ENCODE data around the gene PKP3. TPM values are rescaled to one million over a fixed set of nuclear protein-coding genes. Genes with fewer than 3 reads are reported as not detected.
"Not testable (repeated sequence)": the region's sequence is repeated elsewhere in the genome, so short reads cannot be mapped to it uniquely, and the experiment has no call there.

Gene PKP3
- total RNA-seq (under 1 TPM in 1 of 2 experiments, not detected in 1; 0.60 TPM), total RNA-seq (0 to 0.57 (median 0) reads per million in 172 experiments)
- 0.32 TPM for polyA plus RNA-seq (2013, experiment 1 of 2)
- polyA plus RNA-seq (2013, experiment 2 of 2) = 0.07 TPM

- no peak for TF ChIP-seq CTCF (IDR thresholded peaks at IDR 0.05)
- Histone ChIP-seq H3K27me3 (ENCODE audit: control insufficient read depth in 1 of 2, insufficient read depth in 2 of 2, low read length in 2 of 2) (no peaks in the 10 kb centered on the region), H3K27ac (ENCODE audit: low read depth in 1 of 2, low read length in 2 of 2) (no peak within 1 kb of the TSS), H3K4me1 (ENCODE audit: insufficient read depth, low read length) (peaks cover 15% of the 10 kb centered on the region), H3K36me3 (ENCODE audit: insufficient read depth, low read length) (no peaks in the 10 kb centered on the region), H3K9me3 (ENCODE audit: control insufficient read depth in 1 of 2, insufficient read depth in 1 of 2, low read length in 2 of 2) (no peaks in the 10 kb centered on the region), H3K4me3 (ENCODE audit: low read length) (no peak within 1 kb of the TSS)
- no peak for DNase-seq
- Mint-ChIP-seq H3K4me3 (peak within 1 kb of the TSS; percentile 42), H3K36me3 (ENCODE audit: low read depth) (no peaks in the 10 kb centered on the region), H3K9me3 (no peaks in the 10 kb centered on the region), H3K27ac (no peak within 1 kb of the TSS), H3K4me1 (ENCODE audit: low read depth) (no peaks in the 10 kb centered on the region), H3K27me3 (peaks cover 9% of the 10 kb centered on the region)
- intact Hi-C loops (cut with DNase I, micrococcal nuclease) = no loop called here
- POLR2A ChIA-PET = no interaction called here
- no peak for ATAC-seq (ENCODE audit: poor library complexity)
- CTCF ChIA-PET = no interaction called here
These were observed at the start of gene PKP3 for GRCh38 chr11:394034-394857. TSS of gene PKP3 (plus strand) at chr11:394209. CDS start at chr11:394293, 84 bp downstream.

- H3K27ac Mint-ChIP-seq = no peak overlapping the region
- Histone ChIP-seq H3K9me3 (ENCODE audit: control insufficient read depth in 1 of 2, insufficient read depth in 1 of 2, low read length in 2 of 2) (peaks cover 0 to 10% of the 10 kb centered on the region in 2 experiments), H3K27me3 (ENCODE audit: control insufficient read depth in 1 of 2, insufficient read depth in 2 of 2, low read length in 2 of 2) (no peaks in the 10 kb centered on the region), H3K27ac (ENCODE audit: low read depth in 1 of 2, low read length in 2 of 2) (no peak overlapping the region), H3K36me3 (ENCODE audit: insufficient read depth, low read length) (no peaks in the 10 kb centered on the region), H3K4me3 (ENCODE audit: low read length) (no peak overlapping the region), H3K4me1 (ENCODE audit: insufficient read depth, low read length) (peaks cover 3% of the 10 kb centered on the region)
- DNase-seq (no peak), ATAC-seq (ENCODE audit: poor library complexity) (no peak)
- POLR2A ChIA-PET = interaction anchor here (1.6 kb wide), 1 partner anchor 10 kb away, joined by 7 read pairs; no protein-coding TSS in a partner anchor
- no peaks in the 10 kb centered on the region for H3K36me3 Mint-ChIP-seq (ENCODE audit: low read depth)
- CTCF ChIA-PET = interaction anchor here (1.3 kb wide), 1 partner anchor 40 kb away, joined by 3 read pairs; no protein-coding TSS in a partner anchor
- H3K4me3 Mint-ChIP-seq = no peak overlapping the region
- peaks cover 11% of the 10 kb centered on the region for H3K4me1 Mint-ChIP-seq (ENCODE audit: low read depth)
- TF ChIP-seq CTCF (IDR thresholded peaks at IDR 0.05) = no peak
- no peaks in the 10 kb centered on the region for H3K27me3 Mint-ChIP-seq
- intact Hi-C loops (cut with DNase I, micrococcal nuclease) = no loop called here
- H3K9me3 Mint-ChIP-seq = no peaks in the 10 kb centered on the region
These were observed 49.0 kb upstream of the PKP3 start for GRCh38 chr11:344836-345578.

GRCh38 chr11:346529-346928 is 47.5 kb upstream of the PKP3 start:
- POLR2A ChIA-PET = no interaction called here
- Histone ChIP-seq H3K9me3 (ENCODE audit: control insufficient read depth in 1 of 2, insufficient read depth in 1 of 2, low read length in 2 of 2) (peaks cover 0 to 10% of the 10 kb centered on the region in 2 experiments), H3K4me3 (ENCODE audit: low read length) (no peak overlapping the region), H3K27ac (ENCODE audit: low read depth in 1 of 2, low read length in 2 of 2) (no peak overlapping the region), H3K4me1 (ENCODE audit: insufficient read depth, low read length) (peaks cover 12% of the 10 kb centered on the region), H3K27me3 (ENCODE audit: control insufficient read depth in 1 of 2, insufficient read depth in 2 of 2, low read length in 2 of 2) (no peaks in the 10 kb centered on the region), H3K36me3 (ENCODE audit: insufficient read depth, low read length) (no peaks in the 10 kb centered on the region)
- Mint-ChIP-seq H3K9me3 (no peaks in the 10 kb centered on the region), H3K36me3 (ENCODE audit: low read depth) (no peaks in the 10 kb centered on the region), H3K4me1 (ENCODE audit: low read depth) (peaks cover 21% of the 10 kb centered on the region), H3K27me3 (no peaks in the 10 kb centered on the region), H3K4me3 (no peak overlapping the region), H3K27ac (no peak overlapping the region)
- intact Hi-C loops (cut with DNase I, micrococcal nuclease) = no loop called here
- no peak for TF ChIP-seq CTCF (IDR thresholded peaks at IDR 0.05)
- ATAC-seq (ENCODE audit: poor library complexity) = no peak
- DNase-seq = no peak
- CTCF ChIA-PET = no interaction called here

GRCh38 chr11:349270-349954 is 44.6 kb upstream of the PKP3 start:
- H3K27me3 Mint-ChIP-seq; ATAC-seq (ENCODE audit: poor library complexity); H3K27ac ChIP-seq (ENCODE audit: low read depth in 1 of 2, low read length in 2 of 2); H3K36me3 Mint-ChIP-seq (ENCODE audit: low read depth); DNase-seq; H3K4me3 ChIP-seq (ENCODE audit: low read length); H3K27me3 ChIP-seq (ENCODE audit: control insufficient read depth in 1 of 2, insufficient read depth in 2 of 2, low read length in 2 of 2); H3K27ac Mint-ChIP-seq; intact Hi-C loops (cut with DNase I, micrococcal nuclease); CTCF ChIA-PET; H3K9me3 Mint-ChIP-seq; H3K4me3 Mint-ChIP-seq; H3K9me3 ChIP-seq (ENCODE audit: control insufficient read depth in 1 of 2, insufficient read depth in 1 of 2, low read length in 2 of 2); H3K36me3 ChIP-seq (ENCODE audit: insufficient read depth, low read length): not testable (repeated sequence)
- peaks cover 39% of the 10 kb centered on the region for H3K4me1 Mint-ChIP-seq (ENCODE audit: low read depth)
- H3K4me1 ChIP-seq (ENCODE audit: insufficient read depth, low read length) = peaks cover 15% of the 10 kb centered on the region
- POLR2A ChIA-PET = interaction anchor here (1.0 kb wide), 1 partner anchor 32 kb away, joined by 3 read pairs; no protein-coding TSS in a partner anchor

Data from CD4-positive, alpha-beta T cell (primary cell).